ENCODE results near the gene CADM2. TPM values are rescaled to one million over a fixed set of nuclear protein-coding genes. Genes with fewer than 3 reads are reported as not detected.

Gene CADM2
- total and polyA plus RNA-seq, 2 experiments from 2014 or later = 0.15 to 0.40 TPM

- H3K4me3 ChIP-seq = no peak overlapping the region
- no peaks in the 10 kb centered on the region for H3K9me3 ChIP-seq (ENCODE audit: low read depth)
- no peaks in the 10 kb centered on the region for H3K36me3 ChIP-seq
- H3K4me1 ChIP-seq (ENCODE audit: low read depth) = no peaks in the 10 kb centered on the region
- no peak for DNase-seq (ENCODE audit: low read depth in 1 of 2, low spot score in 1 of 2)
- no peak overlapping the region for H3K27ac ChIP-seq
- no peak for TF ChIP-seq CTCF (IDR thresholded peaks at IDR 0.05; ENCODE audit: low read depth, low read length)
- H3K27me3 ChIP-seq = no peaks in the 10 kb centered on the region
Observed at GRCh38 chr3:85835857-85836440, 877.2 kb downstream of the CADM2 start.

- no peaks in the 10 kb centered on the region for H3K27me3 ChIP-seq
- no peak for DNase-seq (ENCODE audit: low read depth in 1 of 2, low spot score in 1 of 2)
- H3K4me3 ChIP-seq = no peak overlapping the region
- no peak for TF ChIP-seq CTCF (IDR thresholded peaks at IDR 0.05; ENCODE audit: low read depth, low read length)
- H3K4me1 ChIP-seq (ENCODE audit: low read depth) = no peaks in the 10 kb centered on the region
- H3K27ac ChIP-seq = no peak overlapping the region
- no peaks in the 10 kb centered on the region for H3K9me3 ChIP-seq (ENCODE audit: low read depth)
- no peaks in the 10 kb centered on the region for H3K36me3 ChIP-seq
Observed at GRCh38 chr3:85837402-85837801, 878.6 kb downstream of the CADM2 start.

DNA sequence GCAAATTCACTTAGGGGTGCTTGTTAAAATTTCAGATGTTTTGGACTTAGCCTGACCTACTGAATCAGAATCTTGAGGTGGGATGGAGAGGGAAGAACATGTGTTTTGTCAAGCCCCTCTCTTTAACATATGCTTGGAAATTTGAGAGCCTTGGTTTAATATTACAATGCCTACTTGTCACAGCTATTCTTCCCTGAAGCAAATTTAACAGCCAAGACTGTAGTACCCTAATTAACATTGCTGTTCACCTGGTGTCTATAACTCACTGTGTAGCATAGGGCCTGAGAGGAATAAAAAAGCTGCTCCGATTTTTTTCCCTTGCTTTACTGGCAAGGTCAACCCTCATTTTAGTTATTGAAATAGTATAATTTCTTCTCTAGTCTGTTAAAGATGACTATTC, 880.1 kb downstream of the CADM2 start:
- H3K27me3 ChIP-seq = no peaks in the 10 kb centered on the region
- H3K36me3 ChIP-seq = no peaks in the 10 kb centered on the region
- no peak for TF ChIP-seq CTCF (IDR thresholded peaks at IDR 0.05; ENCODE audit: low read depth, low read length)
- no peak for DNase-seq (ENCODE audit: low read depth in 1 of 2, low spot score in 1 of 2)
- no peaks in the 10 kb centered on the region for H3K4me1 ChIP-seq (ENCODE audit: low read depth)
- H3K4me3 ChIP-seq = no peak overlapping the region
- no peaks in the 10 kb centered on the region for H3K9me3 ChIP-seq (ENCODE audit: low read depth)
- H3K27ac ChIP-seq = no peak overlapping the region

- no peak overlapping the region for H3K4me3 ChIP-seq
- DNase-seq (ENCODE audit: low read depth in 1 of 2, low spot score in 1 of 2) = no peak
- TF ChIP-seq CTCF (IDR thresholded peaks at IDR 0.05; ENCODE audit: low read depth, low read length) = no peak
- no peaks in the 10 kb centered on the region for H3K9me3 ChIP-seq (ENCODE audit: low read depth)
- H3K4me1 ChIP-seq (ENCODE audit: low read depth) = no peaks in the 10 kb centered on the region
- no peaks in the 10 kb centered on the region for H3K27me3 ChIP-seq
- no peaks in the 10 kb centered on the region for H3K36me3 ChIP-seq
- no peak overlapping the region for H3K27ac ChIP-seq
Observed at GRCh38 chr3:85842081-85842480, 883.3 kb downstream of the CADM2 start.

DNA sequence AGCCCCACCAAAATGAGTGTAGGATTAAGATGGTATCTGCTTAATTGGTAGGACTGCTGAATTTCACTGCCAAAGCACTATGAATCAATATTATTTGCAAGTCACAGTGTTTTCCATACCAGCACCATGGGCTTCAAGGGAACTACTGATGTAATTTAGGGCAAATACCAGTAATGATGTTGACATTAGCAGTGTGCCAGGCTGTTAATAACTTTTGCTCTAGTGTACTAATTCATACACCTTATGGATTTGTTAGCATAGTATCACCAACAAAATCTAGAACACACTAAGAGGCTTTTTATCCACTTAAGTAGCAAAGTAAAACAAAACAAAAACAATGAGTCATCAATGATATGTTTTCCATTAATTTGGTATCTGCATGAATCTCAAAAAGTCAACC, 888.2 kb downstream of the CADM2 start:
- Histone ChIP-seq H3K4me1 (ENCODE audit: low read depth) (no peaks in the 10 kb centered on the region), H3K36me3 (no peaks in the 10 kb centered on the region), H3K27ac (no peak overlapping the region), H3K9me3 (ENCODE audit: low read depth) (no peaks in the 10 kb centered on the region), H3K4me3 (no peak overlapping the region), H3K27me3 (no peaks in the 10 kb centered on the region)
- no peak for TF ChIP-seq CTCF (IDR thresholded peaks at IDR 0.05; ENCODE audit: low read depth, low read length)
- no peak for DNase-seq (ENCODE audit: low read depth in 1 of 2, low spot score in 1 of 2)

DNA sequence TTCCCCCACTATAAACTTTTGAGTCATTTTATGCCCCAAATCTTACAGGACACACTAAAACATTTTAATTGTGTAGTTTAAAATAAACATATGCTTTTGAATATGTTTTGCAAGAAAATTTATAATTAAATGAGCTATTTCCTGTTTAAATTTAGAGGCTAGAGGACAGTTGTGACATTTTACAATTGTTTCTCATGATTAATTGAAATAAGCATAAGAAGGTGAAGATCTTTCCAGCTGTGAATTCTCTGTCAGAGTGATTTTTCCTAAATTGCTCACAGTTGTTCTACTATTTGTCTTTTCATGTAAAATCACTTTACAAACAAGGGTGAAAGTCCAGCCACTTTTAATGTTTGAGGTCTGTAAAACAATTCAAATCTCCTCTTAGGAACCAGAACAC, 892.3 kb downstream of the CADM2 start:
- no peak overlapping the region for H3K4me3 ChIP-seq
- TF ChIP-seq CTCF (IDR thresholded peaks at IDR 0.05; ENCODE audit: low read depth, low read length) = no peak

More for the DNA sequence above, 892.3 kb downstream of the CADM2 start:
- DNase-seq (ENCODE audit: low read depth in 1 of 2, low spot score in 1 of 2) = no peak
- Histone ChIP-seq H3K27ac (no peak overlapping the region), H3K4me1 (ENCODE audit: low read depth) (no peaks in the 10 kb centered on the region), H3K36me3 (no peaks in the 10 kb centered on the region), H3K27me3 (no peaks in the 10 kb centered on the region), H3K9me3 (ENCODE audit: low read depth) (no peaks in the 10 kb centered on the region)
